Measurements from ENCODE around the gene CYTH3. TPM values are rescaled to one million over a fixed set of nuclear protein-coding genes. Genes with fewer than 3 reads are reported as not detected.
"Not testable (repeated sequence)": the region's sequence is repeated elsewhere in the genome, so short reads cannot be mapped to it uniquely, and the experiment has no call there.

CYTH3 gene
- total and polyA plus RNA-seq, 2 experiments from 2014 or later: 34.2 to 47.1 TPM

DNA sequence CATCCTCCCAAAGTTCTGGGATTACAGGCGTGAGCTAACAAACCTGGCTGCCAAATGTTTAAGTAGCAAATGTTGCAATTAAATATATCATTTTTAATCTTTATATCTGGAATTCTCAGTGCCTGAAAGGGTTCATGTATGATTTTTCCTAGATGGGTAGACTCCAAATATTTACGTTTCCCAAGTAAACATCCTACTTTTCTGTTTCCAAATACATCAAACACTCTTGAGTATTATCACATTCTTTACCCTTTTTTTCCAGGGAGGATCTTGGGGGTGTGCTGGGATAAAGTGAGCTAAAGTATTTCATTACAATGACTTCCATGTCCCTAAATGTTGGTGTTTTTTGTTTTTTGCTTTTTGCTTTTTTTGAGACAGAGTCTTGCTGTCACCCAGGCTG lies 32.9 kb upstream of the CYTH3 start:
- H3K9me2 ChIP-seq (ENCODE audit: insufficient read depth): no peaks in the 10 kb centered on the region
- no peak overlapping the region for H3K4me3 ChIP-seq
- no peaks in the 10 kb centered on the region for H3F3A ChIP-seq (ENCODE audit: insufficient read depth)
- no peaks in the 10 kb centered on the region for H3K36me3 ChIP-seq (ENCODE audit: low read depth)
- no peak overlapping the region for H3K4me2 ChIP-seq (ENCODE audit: unreplicated experiment)
- H3K27me3 ChIP-seq (replicated peaks; ENCODE audit: insufficient read depth): no peaks in the 10 kb centered on the region
- in situ Hi-C loops (cut with MboI): no loop called here
- H3K4me1 ChIP-seq (ENCODE audit: insufficient read depth): peaks cover 23% of the 10 kb centered on the region
- DNase-seq: no peak
- no peak overlapping the region for H2AFZ ChIP-seq
- no peaks in the 10 kb centered on the region for H3K79me2 ChIP-seq (ENCODE audit: insufficient read depth)
- no peak overlapping the region for H3K9ac ChIP-seq
- TF ChIP-seq EZH2 (IDR thresholded peaks at IDR 0.05; ENCODE audit: insufficient read depth, poor library complexity, severe bottlenecking): no peak
- TF ChIP-seq EZH2phosphoT487 (IDR thresholded peaks at IDR 0.05; ENCODE audit: insufficient read depth, low read depth): no peak
- no peaks in the 10 kb centered on the region for H4K20me1 ChIP-seq (ENCODE audit: insufficient read depth)
- no peaks in the 10 kb centered on the region for H3K9me3 ChIP-seq (ENCODE audit: low read depth)
- no peak overlapping the region for H3K27ac ChIP-seq
- 56 to 65% methylated on average over 2 of the region's 2 CpGs for WGBS, 2 experiments (ENCODE audit: low coverage in 1 of 2, low lambda C conversion rate in 2 of 2, missing lambda C conversion rate in 2 of 2)

DNA sequence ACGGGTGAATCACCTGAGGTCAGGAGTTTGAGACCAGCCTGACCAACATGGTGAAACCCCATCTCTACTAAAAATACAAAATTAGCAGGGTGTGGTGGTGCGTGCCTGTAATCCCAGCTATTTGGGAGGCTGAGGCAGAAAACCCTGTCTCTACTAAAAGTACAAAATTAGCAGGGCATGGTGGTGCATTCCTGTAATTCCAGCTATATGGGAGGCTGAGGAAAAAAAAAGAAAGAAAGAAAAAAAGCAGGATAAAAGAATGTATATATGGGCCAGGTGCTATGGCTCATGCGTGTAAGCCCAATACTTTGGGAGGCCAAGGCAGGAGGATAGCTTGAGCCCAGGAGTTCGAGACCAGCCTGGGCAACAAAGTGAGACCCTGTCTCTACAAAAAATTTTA lies 29.0 kb upstream of the CYTH3 start:
- 94 to 99% methylated on average over 4 of the region's 4 CpGs for WGBS, 2 experiments (ENCODE audit: low coverage in 1 of 2, low lambda C conversion rate in 2 of 2, missing lambda C conversion rate in 2 of 2)
- not testable (repeated sequence) for DNase-seq, H3K27ac ChIP-seq

DNA sequence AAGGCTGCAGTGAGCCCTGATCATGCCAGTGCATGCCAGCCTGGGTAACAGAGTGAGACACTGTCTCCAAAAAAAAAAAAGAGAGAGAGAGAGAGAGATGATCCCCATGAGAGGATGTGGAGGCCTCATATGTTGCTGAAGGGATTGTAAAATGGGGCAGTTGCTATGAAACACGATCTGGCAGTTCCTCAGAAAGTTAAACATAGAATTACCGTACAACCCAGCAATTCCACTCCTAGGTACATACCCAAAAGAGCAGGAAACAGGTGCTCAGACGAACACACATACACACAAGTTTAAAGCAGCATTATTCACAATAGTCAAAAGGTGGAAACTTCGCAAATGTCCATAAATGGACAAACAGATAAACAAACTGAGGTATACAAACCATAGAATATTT lies 27.4 kb upstream of the CYTH3 start:
- no peaks in the 10 kb centered on the region for H3K9me3 ChIP-seq (ENCODE audit: low read depth)
- H3K4me2 ChIP-seq (ENCODE audit: unreplicated experiment): no peak overlapping the region
- DNase-seq: no peak
- in situ Hi-C loops (cut with MboI): no loop called here
- H3K9me2 ChIP-seq (ENCODE audit: insufficient read depth): no peaks in the 10 kb centered on the region
- 95 to 97% methylated on average over 4 of the region's 4 CpGs for WGBS, 2 experiments (ENCODE audit: low coverage in 1 of 2, low lambda C conversion rate in 2 of 2, missing lambda C conversion rate in 2 of 2)
- H3K9ac ChIP-seq: no peak overlapping the region
- H3K27me3 ChIP-seq (replicated peaks; ENCODE audit: insufficient read depth): no peaks in the 10 kb centered on the region
- TF ChIP-seq EZH2 (IDR thresholded peaks at IDR 0.05; ENCODE audit: insufficient read depth, poor library complexity, severe bottlenecking) (no peak), EZH2phosphoT487 (IDR thresholded peaks at IDR 0.05; ENCODE audit: insufficient read depth, low read depth) (no peak)
- no peak overlapping the region for H3K4me3 ChIP-seq
- H4K20me1 ChIP-seq (ENCODE audit: insufficient read depth): no peaks in the 10 kb centered on the region
- peaks cover 10% of the 10 kb centered on the region for H3K4me1 ChIP-seq (ENCODE audit: insufficient read depth)
- no peaks in the 10 kb centered on the region for H3F3A ChIP-seq (ENCODE audit: insufficient read depth)
- no peaks in the 10 kb centered on the region for H3K79me2 ChIP-seq (ENCODE audit: insufficient read depth)
- no peak overlapping the region for H2AFZ ChIP-seq
- H3K27ac ChIP-seq: no peak overlapping the region
- H3K36me3 ChIP-seq (ENCODE audit: low read depth): no peaks in the 10 kb centered on the region

More for the DNA sequence above, 29.0 kb upstream of the CYTH3 start:
- H3K9me3 ChIP-seq (ENCODE audit: low read depth); H3K4me3 ChIP-seq; H3K9me2 ChIP-seq (ENCODE audit: insufficient read depth); H4K20me1 ChIP-seq (ENCODE audit: insufficient read depth); H3K27me3 ChIP-seq (replicated peaks; ENCODE audit: insufficient read depth); in situ Hi-C loops (cut with MboI); H3K4me2 ChIP-seq (ENCODE audit: unreplicated experiment); H3F3A ChIP-seq (ENCODE audit: insufficient read depth); H3K79me2 ChIP-seq (ENCODE audit: insufficient read depth); H3K36me3 ChIP-seq (ENCODE audit: low read depth); H2AFZ ChIP-seq; H3K9ac ChIP-seq: not testable (repeated sequence)
- H3K4me1 ChIP-seq (ENCODE audit: insufficient read depth): peaks cover 15% of the 10 kb centered on the region

DNA sequence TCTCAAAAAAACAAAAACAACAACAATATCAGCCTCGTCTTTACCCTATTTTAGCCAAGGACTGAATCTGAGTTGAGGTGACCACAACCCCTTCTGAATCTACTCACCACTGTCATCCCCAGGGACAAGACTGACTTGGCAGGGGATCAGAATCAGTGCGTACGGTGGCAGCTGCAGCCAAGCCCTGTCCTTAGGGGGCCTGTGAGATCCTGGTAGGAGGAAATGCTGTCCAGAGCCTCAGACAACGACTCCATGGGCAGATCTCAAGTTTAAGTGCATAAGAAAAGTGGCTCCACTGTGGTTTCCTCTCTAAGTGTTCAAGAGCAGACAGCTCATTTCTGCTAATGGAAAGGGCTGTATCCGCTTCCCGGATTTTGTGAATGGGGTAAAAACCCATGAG lies 22.4 kb upstream of the CYTH3 start:
- Histone ChIP-seq H3K27me3 (replicated peaks; ENCODE audit: insufficient read depth) (no peaks in the 10 kb centered on the region), H4K20me1 (ENCODE audit: insufficient read depth) (no peaks in the 10 kb centered on the region), H3K79me2 (ENCODE audit: insufficient read depth) (no peaks in the 10 kb centered on the region), H2AFZ (no peak overlapping the region), H3K4me1 (ENCODE audit: insufficient read depth) (peaks cover 6% of the 10 kb centered on the region; the same call in 1 of the 2 replicates), H3K36me3 (ENCODE audit: low read depth) (no peaks in the 10 kb centered on the region), H3F3A (ENCODE audit: insufficient read depth) (no peaks in the 10 kb centered on the region), H3K4me2 (ENCODE audit: unreplicated experiment) (no peak overlapping the region), H3K4me3 (no peak overlapping the region), H3K9ac (no peak overlapping the region), H3K9me3 (ENCODE audit: low read depth) (no peaks in the 10 kb centered on the region), H3K9me2 (ENCODE audit: insufficient read depth) (no peaks in the 10 kb centered on the region), H3K27ac (no peak overlapping the region)
- TF ChIP-seq EZH2phosphoT487 (IDR thresholded peaks at IDR 0.05; ENCODE audit: insufficient read depth, low read depth) (no peak), EZH2 (IDR thresholded peaks at IDR 0.05; ENCODE audit: insufficient read depth, poor library complexity, severe bottlenecking) (no peak)
- WGBS, 2 experiments (ENCODE audit: low coverage in 1 of 2, low lambda C conversion rate in 2 of 2, missing lambda C conversion rate in 2 of 2): 89 to 93% methylated on average over 6 of the region's 6 CpGs
- in situ Hi-C loops (cut with MboI): no loop called here
- DNase-seq: no peak

DNA sequence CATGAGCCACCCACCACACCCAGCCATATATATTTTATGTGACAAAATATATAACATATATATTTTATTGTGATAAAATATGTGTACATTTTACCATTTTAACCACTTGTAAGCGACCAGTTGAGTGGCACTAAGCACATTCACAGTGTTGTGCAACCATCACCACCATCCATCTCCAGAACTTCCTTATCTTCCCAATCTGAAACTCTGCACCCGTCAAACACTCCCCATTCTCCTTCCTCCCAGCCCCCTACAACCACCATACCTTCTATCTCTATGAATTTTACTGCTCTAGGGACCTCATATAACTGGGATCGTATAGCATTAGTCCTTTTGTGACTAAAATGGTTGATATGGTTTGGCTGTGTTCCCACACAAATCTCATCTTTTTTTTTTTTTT lies 20.8 kb upstream of the CYTH3 start:
- Histone ChIP-seq H3K9me2 (ENCODE audit: insufficient read depth) (no peaks in the 10 kb centered on the region), H3K79me2 (ENCODE audit: insufficient read depth) (no peaks in the 10 kb centered on the region), H3K4me1 (ENCODE audit: insufficient read depth) (peaks cover 6% of the 10 kb centered on the region; the same call in 1 of the 2 replicates), H3K27me3 (replicated peaks; ENCODE audit: insufficient read depth) (no peaks in the 10 kb centered on the region), H4K20me1 (ENCODE audit: insufficient read depth) (no peaks in the 10 kb centered on the region), H2AFZ (no peak overlapping the region), H3F3A (ENCODE audit: insufficient read depth) (no peaks in the 10 kb centered on the region), H3K27ac (no peak overlapping the region), H3K4me2 (ENCODE audit: unreplicated experiment) (no peak overlapping the region), H3K9ac (no peak overlapping the region), H3K4me3 (no peak overlapping the region), H3K9me3 (ENCODE audit: low read depth) (no peaks in the 10 kb centered on the region), H3K36me3 (ENCODE audit: low read depth) (no peaks in the 10 kb centered on the region)
- TF ChIP-seq EZH2phosphoT487 (IDR thresholded peaks at IDR 0.05; ENCODE audit: insufficient read depth, low read depth): no peak
- TF ChIP-seq EZH2 (IDR thresholded peaks at IDR 0.05; ENCODE audit: insufficient read depth, poor library complexity, severe bottlenecking): no peak
- no peak for DNase-seq
- 86 to 93% methylated on average over 3 of the region's 3 CpGs for WGBS, 2 experiments (ENCODE audit: low coverage in 1 of 2, low lambda C conversion rate in 2 of 2, missing lambda C conversion rate in 2 of 2)
- in situ Hi-C loops (cut with MboI): no loop called here

DNA sequence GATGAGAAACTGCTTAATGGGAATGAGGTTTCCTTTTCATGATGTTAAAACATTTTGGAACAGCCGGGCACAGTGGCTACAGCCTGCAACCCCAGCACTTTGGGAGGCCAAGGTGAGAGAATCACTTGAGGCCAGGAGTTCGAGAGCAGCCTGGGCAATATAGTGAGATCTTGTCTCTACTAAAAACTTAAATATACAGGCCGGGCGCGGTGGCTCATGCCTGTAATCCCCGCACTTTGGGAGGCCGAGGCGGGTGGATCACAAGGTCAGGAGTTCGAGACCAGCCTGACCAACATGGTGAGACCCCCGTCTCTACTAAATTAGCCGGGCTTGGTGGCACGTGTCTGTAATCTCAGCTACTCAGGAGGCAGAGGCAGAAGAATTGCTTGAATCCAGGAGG lies 19.5 kb upstream of the CYTH3 start:
- H3K4me1 ChIP-seq (ENCODE audit: insufficient read depth); H3K9me2 ChIP-seq (ENCODE audit: insufficient read depth); H3K9ac ChIP-seq; H2AFZ ChIP-seq; DNase-seq; H3K79me2 ChIP-seq (ENCODE audit: insufficient read depth); in situ Hi-C loops (cut with MboI); H3K27me3 ChIP-seq (replicated peaks; ENCODE audit: insufficient read depth); H3F3A ChIP-seq (ENCODE audit: insufficient read depth); H3K4me2 ChIP-seq (ENCODE audit: unreplicated experiment); H3K27ac ChIP-seq; H3K9me3 ChIP-seq (ENCODE audit: low read depth); H3K4me3 ChIP-seq; H3K36me3 ChIP-seq (ENCODE audit: low read depth); H4K20me1 ChIP-seq (ENCODE audit: insufficient read depth): not testable (repeated sequence)
- WGBS, 2 experiments (ENCODE audit: low coverage in 1 of 2, low lambda C conversion rate in 2 of 2, missing lambda C conversion rate in 2 of 2): 93 to 95% methylated on average over 12 of the region's 12 CpGs

All from GM23248 (cell line).